Omental fat pad (tissue), 4 donors: ENCODE data around the gene REM2. TPM values are rescaled to one million over a fixed set of nuclear protein-coding genes. Genes with fewer than 3 reads are reported as not detected.

Experiments
- ATAC-seq: fragments of 150-250 bp; one replicate; pipeline ENCODE4 v1.9.1; 2016; ENCODE audit warnings: mild to moderate bottlenecking, moderate library complexity; ENCODE audit not compliant: low FRiP score
- DNase-seq: peaks from one replicate; pipeline ENCODE4 v3.0.0-alpha.2; 2019; ENCODE audit warnings: low spot score
- CTCF ChIP-seq, 3 donors: fragments of 450-650 bp; IDR thresholded peaks; one replicate each; pipeline ENCODE4 v1.5.1; 2016 to 2017; ENCODE audit warnings: antibody characterized with exemption in 3 of 3, mild to moderate bottlenecking in 3 of 3, moderate library complexity in 2 of 3
- total RNA-seq, 4 donors: library from RNA; depleted of rRNA; stranded (reverse); fragments of >200 nt; gene quantifications; one replicate each; pipeline ENCODE4 v1.1.0, GENCODE V29; 2016

REM2 gene
- total RNA-seq, 4 donors from 2014 or later = 0.24 to 3.3 (median 1.0) TPM

GRCh38 chr14:22839159-22839779 is 43.8 kb upstream of the REM2 start:
- ATAC-seq (no peak), DNase-seq (no peak)
- no peak for TF ChIP-seq CTCF (IDR thresholded peaks at IDR 0.05)

- TF ChIP-seq CTCF (IDR thresholded peaks at IDR 0.05) = no peak
- DNase-seq (no peak), ATAC-seq (no peak)
These were observed 41.7 kb upstream of the REM2 start for GRCh38 chr14:22841311-22841710.

GRCh38 chr14:22841769-22842168 is 41.3 kb upstream of the REM2 start:
- ATAC-seq (no peak), DNase-seq (no peak)
- TF ChIP-seq CTCF (IDR thresholded peaks at IDR 0.05) = no peak

- DNase-seq (no peak), ATAC-seq (no peak)
- no peak for TF ChIP-seq CTCF (IDR thresholded peaks at IDR 0.05)
These were observed 40.6 kb upstream of the REM2 start for GRCh38 chr14:22842211-22843122.

- DNase-seq (no peak), ATAC-seq (no peak)
- TF ChIP-seq CTCF (IDR thresholded peaks at IDR 0.05) = no peak
These were observed 39.7 kb upstream of the REM2 start for GRCh38 chr14:22843123-22843925.

GRCh38 chr14:22844221-22845102 is 38.6 kb upstream of the REM2 start:
- no peak for TF ChIP-seq CTCF (IDR thresholded peaks at IDR 0.05)
- no peak for ATAC-seq
- no peak for DNase-seq
